H4 (cell line): ENCODE results near the gene CLDN6. TPM values are rescaled to one million over a fixed set of nuclear protein-coding genes. Genes with fewer than 3 reads are reported as not detected.
A peak's percentile ranks its signal among the peaks of the same experiment; 100 is the strongest.
"Not testable (repeated sequence)": the region's sequence is repeated elsewhere in the genome, so short reads cannot be mapped to it uniquely, and the experiment has no call there.

Source experiments
- DNase-seq: peaks from one replicate; pipeline ENCODE4 v3.0.0-alpha.2; 2015; ENCODE audit warnings: low spot score
- total RNA-seq: library from RNA; depleted of rRNA; stranded (reverse); fragments of >200 nt; shearing (Covaris generic); gene quantifications from 2 replicates; pipeline ENCODE4 v1.2.3, GENCODE V29; 2014; rRNA removed

Gene CLDN6, protein sequence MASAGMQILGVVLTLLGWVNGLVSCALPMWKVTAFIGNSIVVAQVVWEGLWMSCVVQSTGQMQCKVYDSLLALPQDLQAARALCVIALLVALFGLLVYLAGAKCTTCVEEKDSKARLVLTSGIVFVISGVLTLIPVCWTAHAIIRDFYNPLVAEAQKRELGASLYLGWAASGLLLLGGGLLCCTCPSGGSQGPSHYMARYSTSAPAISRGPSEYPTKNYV
- 2.0 TPM in 1 of 2 replicates, not detected in the other for total RNA-seq

DNA sequence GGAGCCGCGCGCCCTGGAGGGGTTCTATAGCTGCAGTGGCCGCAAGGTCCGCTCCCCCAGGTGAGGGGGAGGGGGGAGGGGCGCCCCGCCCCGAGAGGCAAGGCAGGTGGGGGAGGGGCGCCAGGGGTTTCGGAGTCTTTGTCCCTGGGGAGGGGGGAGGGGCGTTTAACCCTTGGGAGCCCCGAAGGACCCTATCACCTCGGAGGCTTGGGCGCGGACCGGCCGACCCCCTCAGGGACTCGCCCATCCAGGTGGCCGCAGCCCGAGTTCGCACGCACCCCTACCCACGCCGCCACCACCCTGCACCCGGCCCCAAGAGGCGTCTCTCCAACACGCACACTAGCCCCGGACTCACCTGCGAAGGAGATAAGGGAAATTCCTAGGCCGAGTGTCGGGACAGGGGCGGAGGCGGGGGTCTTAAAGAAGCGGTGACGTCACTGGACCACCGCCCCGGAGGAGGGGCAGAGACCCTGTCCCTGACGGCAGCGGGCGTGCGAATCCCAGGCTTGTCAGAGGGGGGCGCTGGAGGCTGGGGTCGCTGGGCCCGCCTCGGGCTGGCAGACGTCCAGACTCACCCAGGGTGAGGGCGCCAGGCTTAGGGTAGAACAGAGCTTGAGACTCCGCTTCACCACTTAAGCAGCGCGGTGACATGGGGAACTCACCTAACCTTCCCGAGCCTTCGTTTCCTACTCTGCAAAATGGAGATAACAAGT, at the start of gene CLDN6:
Gene CLDN6 (minus strand): TSS at position 390 of the 713 bp plus-strand sequence. CDS start 2,162 bp downstream, outside the sequence.
- no peak for DNase-seq

DNA sequence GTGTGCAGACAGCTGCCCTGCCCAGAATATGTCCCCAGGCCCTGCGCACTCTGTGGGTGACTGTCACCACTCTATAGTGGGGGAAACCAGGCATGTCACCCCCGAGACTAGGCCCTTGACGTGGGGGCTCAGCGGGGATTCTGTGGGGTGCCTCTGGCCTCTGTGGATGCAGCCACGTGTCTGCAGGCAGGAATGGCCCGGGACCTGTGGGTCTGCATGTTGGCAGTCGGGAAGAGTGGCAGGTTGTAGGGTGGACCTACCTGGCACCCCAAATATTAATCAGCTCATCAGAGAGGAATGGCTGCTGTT, 48.4 kb upstream of the CLDN6 start:
- no peak for DNase-seq

DNA sequence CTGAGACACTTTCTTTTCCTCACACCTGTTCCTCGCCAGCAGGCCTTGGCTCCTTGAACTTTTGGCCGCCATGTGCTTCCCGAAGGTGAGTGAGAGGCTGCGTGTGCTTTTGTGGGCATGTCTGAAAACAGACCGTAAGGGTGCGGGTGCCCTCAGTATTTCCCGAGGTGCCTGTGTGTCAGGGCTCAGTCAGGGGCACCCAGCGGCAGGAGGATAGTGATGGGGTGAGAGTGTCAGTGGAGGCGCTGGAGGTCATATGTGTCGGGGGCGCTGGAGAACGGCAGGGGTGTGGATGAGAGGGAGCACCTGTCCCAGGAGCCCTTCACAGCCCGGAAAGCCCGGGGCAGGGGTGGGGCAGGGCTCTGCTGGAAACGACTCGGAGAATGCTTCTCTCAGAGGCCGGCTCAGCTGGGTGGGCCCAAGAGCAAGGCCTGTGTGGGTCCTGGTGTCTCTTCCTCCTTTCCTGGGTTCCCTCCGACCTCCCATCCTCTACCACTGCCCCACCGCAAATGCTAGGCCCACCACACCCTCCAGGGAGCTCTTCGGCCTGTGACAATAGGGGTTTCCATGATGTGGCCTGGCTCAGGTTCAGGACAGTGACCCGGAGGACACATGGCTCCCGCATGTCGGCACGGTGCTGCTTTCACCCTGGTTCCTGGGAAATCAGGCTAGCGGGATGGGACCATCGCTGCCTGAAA, 47.9 kb upstream of the CLDN6 start:
- no peak for DNase-seq

- peak; percentile 69 for DNase-seq
Observed at GRCh38 chr16:3065069-3065741, 47.2 kb upstream of the CLDN6 start, which contains the start of gene IL32. Gene IL32 (plus strand): TSS chr16:3065640. CDS start chr16:3065812, 172 bp downstream.

DNA sequence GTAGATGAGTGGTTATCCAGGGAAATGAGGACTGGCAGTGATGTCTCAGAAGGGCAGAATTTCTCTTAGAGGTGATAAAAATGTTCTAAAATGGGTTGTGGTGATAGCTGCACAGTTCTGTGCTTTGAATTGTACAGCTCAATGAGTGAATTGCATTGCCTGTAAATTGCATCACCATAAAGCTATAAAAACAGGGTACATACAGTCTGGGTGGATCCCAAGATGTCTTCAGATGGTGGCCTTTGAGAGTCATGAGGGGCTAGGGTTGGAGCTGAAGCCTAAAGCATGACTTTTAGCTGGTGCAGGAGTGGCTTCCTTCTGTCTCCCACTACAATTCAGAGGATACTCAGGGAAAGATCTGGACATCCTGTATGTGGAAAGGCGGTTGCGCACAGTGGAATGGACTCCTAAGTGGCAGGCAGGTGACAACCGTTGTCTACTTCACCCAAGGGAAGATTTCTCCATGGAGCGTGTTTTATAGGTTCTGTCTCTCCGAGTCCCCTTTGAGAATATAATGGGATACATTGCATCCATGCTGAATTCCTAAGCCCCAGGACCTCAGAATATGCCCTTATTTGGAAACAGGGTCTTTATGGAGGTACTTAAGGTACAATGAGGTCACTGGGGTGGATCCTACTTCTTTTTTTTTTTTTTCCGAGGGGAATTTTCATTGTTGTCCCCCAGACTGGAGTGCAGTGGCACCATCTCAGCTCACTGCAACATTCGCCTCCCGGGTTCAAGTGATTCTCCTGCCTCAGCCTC, 45.8 kb upstream of the CLDN6 start:
- DNase-seq, result no peak

- no peak for DNase-seq
Observed at GRCh38 chr16:3062553-3062952, 44.6 kb upstream of the CLDN6 start.

- DNase-seq, result no peak
Observed at GRCh38 chr16:3060339-3061127, 42.5 kb upstream of the CLDN6 start.

GRCh38 chr16:3059723-3060242, 41.8 kb upstream of the CLDN6 start:
- no peak for DNase-seq

DNA sequence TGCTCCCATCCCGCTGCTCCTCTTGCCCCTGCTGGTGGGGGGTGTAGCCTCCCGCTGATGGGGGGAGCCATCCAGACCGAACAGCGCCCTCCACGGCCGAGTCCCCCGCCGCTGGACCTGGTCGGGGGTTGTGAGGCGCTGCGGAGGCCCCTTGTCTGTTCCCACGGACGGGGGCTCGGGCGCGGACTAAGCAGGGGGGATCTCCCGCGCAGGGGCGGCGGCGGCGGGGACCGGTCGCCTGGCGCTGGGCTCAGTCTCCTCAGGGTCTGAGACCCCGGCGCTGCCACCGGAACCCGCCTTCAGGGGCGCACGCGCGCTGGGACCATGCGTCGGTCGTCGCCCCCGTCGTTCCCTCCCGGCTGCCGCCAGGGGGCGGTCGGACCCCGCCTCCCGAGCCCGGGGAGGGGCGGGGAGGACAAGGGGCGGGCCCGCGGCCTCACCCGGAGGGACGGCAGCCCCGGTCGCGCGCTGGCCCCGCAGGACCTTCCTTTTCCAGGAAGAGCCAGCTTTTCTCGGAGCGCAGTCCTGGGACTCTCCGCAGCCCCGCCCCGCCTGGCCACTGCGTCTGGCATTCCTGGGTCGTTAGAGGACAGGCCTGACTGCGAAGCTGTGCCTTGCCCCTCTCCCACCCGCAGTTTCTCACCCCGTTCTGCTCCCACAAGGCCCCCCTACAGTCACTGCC, 41.2 kb upstream of the CLDN6 start:
- peak; percentile 90 for DNase-seq

- DNase-seq, result no peak
Observed at GRCh38 chr16:3058139-3059030, 40.4 kb upstream of the CLDN6 start.

- no peak for DNase-seq
Observed at GRCh38 chr16:3057181-3058138, 39.5 kb upstream of the CLDN6 start.

DNA sequence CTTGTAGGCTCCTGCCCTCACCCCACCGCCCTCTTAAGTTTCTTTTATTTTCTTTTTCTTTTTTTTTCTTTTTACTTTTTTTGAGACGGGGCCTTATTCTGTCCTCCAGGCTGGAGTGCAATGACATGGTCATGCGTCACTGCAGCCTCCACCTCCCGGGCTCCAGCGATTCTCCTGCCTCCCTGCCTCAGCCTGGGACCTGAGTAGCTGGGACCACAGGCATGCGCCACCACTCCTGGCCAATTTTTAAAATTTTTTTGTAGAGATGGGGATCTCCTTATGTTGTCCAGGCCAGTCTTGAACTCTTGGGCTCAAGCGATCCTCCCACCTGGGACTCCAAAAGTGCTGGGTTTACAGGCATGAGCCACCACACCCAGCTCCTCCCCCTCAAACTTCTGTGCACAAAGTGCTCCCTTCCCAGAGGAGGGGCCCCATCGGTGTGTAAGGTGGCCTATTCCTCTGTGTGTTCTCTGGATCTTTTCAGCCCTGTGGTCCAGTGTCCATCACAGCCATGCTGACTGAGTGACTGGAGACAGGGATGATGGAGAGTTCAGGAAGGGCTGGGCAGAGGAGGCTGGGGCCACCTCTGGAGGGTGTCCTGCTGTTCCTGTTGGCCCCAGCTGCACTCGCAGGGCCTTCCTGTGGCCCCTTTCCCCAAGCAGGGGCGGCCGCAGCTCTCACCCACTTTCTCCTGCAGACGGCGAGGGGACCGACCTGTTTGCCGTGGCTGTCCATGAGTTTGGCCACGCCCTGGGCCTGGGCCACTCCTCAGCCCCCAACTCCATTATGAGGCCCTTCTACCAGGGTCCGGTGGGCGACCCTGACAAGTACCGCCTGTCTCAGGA, 38.6 kb upstream of the CLDN6 start:
- DNase-seq, result no peak

- not testable (repeated sequence) for DNase-seq
Observed at GRCh38 chr16:3055734-3056115, 37.7 kb upstream of the CLDN6 start.

GRCh38 chr16:3054965-3055733, 37.2 kb upstream of the CLDN6 start:
- DNase-seq, result no peak

- not testable (repeated sequence) for DNase-seq
Observed at GRCh38 chr16:3053330-3053710, 35.3 kb upstream of the CLDN6 start.
